Activated T-cell treated with anti-CD3 and anti-CD28 coated beads, Interleukin-2, amount 50 U/mL, for 48 hours (primary cell): ENCODE results near the gene ILK.

Source experiments
- DNase-seq, 2 experiments: peaks; one replicate each; pipeline ENCODE4 v3.0.0-alpha.2; 2020

ILK gene

GRCh38 chr11:6622261-6623171 lies 18.9 kb downstream of the ILK start:
- no peak for DNase-seq

DNA sequence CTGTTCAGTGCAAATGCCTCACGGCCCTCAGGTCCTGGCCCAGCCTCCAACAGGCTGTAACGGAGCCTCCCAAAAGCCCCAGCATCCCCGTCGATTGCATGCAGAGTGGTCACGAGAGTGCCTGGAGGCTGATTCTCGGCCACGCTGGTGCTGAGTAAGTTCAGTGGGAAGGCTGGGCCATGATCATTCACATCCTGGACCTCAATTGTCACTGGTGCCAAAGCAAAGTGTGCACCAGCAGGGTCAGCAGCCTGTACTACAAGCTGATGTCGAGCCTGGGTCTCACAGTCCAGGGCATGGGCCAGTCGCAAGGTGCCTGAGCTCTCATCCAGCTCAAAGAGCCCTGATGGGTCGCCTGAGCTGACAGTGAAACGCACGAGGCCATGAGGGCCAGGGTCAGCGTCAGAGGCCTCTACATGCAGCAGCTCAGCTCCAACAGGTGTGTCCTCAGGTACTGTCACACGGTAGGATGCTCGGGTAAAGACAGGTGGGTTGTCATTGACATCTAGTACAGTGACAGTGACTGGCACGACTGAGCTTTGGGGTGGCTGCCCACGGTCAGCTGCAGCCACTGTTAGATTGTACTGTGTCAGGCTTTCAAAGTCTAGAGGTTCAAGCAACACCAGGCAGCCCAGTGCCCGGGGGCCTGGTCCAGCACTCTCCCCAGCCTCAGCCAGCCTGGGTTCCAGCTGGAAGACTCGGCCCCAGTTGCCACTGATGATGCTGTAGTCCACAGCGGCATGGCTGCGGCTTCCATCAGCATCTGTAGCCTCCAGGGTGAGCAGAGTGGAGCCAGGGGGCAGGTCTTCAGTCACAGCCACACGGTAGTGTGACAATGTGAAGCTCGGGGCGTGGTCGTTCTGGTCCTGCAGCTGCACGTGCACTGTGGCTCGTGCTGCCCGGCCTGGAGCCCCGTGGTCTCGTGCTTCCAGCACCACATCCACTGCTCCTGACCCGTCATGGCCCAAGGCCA lies 20.1 kb downstream of the ILK start:
- no peak for DNase-seq

DNA sequence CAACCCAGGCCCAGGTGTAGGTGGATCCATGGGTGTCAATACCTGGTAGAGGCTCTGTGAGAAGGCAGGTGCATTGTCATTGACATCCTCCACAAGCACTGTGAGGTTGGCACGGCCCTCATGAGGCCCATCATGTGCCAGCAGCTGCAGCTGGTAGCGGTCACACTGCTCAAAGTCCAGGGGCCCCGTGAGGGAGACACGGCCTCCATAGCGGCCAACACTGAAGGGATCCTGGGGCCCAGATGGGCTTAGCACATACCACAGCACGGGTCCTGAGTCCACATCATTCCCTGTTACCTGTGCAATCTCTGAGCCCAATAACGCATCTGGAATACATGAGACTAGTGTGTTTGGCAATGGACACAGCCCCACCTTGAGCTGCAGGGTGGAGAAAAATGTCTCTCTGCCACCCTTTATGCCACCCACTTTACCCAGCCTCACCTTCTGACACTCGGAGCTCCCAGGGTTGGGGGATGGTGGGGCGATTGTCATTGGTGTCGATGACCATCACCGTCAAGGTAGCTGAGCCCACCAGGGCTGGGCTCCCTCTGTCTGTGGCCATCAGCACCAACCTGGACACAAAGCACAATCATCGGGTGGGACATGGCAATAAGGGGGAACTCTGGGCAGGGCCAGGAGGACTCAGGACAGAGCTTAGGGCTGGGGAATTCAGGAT lies 21.7 kb downstream of the ILK start:
- no peak for DNase-seq

DNA sequence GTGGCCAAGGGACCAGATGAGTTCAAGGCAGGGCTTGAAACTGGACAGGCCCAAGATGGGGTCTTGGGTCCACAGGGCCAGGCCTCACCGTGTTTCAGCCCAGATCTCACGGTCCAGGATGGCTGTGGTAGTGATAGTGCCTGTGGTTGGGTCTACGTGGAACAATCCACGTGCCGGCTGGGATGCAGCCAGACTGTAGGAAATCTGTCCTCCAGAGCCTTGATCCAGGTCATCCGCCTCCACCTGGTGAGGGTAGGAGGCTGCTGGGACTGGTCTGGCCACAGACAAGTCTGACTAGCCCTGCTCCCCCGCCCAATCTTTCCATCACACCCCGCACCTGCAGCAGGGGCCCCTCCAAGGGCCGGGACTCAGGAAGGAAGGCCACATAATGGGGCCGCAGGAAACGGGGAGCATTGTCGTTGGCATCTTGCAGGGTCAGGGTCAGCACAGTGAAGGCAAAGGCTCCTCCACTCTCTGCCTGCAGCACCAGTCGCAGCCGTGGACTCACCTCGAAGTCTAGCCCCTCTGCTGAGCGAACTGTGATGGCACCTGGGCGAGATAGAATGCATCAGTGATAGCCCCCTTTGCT lies 22.4 kb downstream of the ILK start:
- no peak for DNase-seq

GRCh38 chr11:6626971-6627761 lies 23.6 kb downstream of the ILK start:
- no peak for DNase-seq

DNA sequence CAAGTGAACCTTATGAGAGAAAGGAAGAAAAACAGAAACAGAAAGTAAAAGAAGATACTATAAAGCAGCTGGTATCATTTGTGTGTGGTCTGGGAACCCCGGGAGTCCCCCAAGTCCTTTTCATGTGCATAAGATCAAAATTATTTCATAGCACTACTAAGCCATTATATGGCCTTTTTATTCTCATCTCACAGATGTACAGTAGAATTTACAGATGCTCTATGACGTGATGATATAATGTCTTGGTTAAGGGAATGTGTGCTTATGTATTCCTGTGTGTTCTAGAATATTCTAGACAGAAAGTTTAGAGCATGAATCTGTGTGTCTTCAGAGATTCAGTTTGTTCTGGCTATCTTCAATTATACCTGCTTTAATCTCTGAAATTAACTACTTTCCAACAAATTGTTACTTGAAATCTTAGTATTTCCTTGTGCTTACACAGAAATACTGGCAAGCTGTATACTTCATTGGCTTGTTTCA lies 24.2 kb downstream of the ILK start:
- DNase-seq: no peak

- DNase-seq: no peak
Measured at GRCh38 chr11:6628526-6628925, 25.0 kb downstream of the ILK start.

- DNase-seq: no peak
Measured at GRCh38 chr11:6629573-6629891, 26.0 kb downstream of the ILK start.

GRCh38 chr11:6629892-6630631 lies 26.5 kb downstream of the ILK start:
- DNase-seq: no peak

GRCh38 chr11:6630632-6631291 lies 27.2 kb downstream of the ILK start:
- no peak for DNase-seq

GRCh38 chr11:6631361-6631890 lies 27.9 kb downstream of the ILK start:
- no peak for DNase-seq

- DNase-seq: no peak
Measured at GRCh38 chr11:6632116-6633073, 28.8 kb downstream of the ILK start.

DNA sequence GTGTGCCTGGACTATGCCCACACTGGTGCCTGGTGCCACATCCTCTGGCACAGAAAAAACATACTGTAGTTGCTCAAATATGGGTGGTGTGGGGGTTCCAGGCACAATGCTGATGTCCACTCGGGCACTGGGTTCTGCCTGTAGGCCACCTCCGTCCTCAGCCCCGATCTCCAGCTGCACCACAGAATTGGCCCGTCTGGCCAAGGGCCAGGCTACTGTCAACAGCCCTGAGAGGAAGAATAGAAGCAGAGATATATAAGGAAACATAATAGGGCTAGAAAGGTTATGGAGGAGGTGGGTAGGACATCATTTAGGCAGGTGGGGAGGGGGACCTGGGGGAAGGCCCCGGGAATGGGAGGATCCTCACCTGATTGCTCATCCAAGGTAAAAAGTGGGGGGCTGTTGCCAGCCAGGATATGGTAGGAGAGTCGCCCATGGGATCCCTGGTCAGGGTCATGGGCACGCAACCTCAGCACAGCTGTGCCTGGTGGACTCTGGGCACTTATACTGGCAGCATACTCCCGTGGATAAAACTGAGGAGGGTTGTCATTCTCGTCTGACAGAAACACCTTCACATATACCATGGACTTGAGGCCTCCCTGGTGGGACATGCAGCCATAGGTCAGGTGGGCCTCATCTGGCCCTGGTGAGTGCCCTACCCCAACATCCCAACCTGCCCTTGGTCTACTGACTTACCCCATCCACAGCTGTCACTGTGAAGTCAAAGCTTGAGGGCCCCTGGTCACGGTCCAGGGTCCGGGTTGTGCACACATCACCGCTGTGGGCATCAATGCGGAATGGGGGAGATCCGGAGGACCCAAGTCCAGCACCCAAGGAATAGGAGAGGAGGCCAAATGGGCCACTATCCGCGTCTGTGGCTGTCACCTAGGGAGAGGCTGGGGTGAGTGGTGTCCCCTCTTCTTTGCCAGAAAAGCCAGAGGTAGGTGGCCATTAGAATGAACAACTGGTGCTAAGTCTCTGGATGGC lies 30.1 kb downstream of the ILK start:
- DNase-seq: no peak

- DNase-seq: no peak
Measured at GRCh38 chr11:6634534-6634933, 31.0 kb downstream of the ILK start.

- no peak for DNase-seq
Measured at GRCh38 chr11:6635082-6635932, 31.7 kb downstream of the ILK start.

DNA sequence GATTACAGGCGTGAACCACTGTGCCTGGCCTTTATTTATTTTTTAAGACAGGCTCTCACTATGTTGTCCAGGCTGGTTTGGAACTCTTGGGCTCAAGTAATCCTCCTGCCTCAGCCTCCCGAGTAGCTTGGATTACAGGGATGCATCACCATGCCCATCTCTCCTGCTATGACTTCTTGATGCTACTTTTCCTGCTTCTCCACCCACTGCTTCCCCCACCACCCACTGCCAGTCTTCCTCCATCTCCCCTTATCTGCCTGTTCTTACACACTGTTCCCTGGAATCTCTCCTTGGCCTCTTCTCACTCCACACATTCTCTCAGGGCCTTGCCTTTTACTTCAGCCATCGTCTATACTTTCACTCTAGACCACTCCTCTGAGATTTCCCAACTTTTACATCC lies 32.9 kb downstream of the ILK start:
- DNase-seq: no peak

- DNase-seq: no peak
Measured at GRCh38 chr11:6637871-6638270, 34.3 kb downstream of the ILK start.
